LHCN-M2 (cell line): Measurements from ENCODE around the gene ATP6V1F. TPM values are rescaled to one million over a fixed set of nuclear protein-coding genes. Genes with fewer than 3 reads are reported as not detected.

Experiments used
- DNase-seq: peaks from one replicate; pipeline ENCODE4 v3.0.0-alpha.2; 2012; ENCODE audit warnings: low read depth
- total RNA-seq: library from RNA; depleted of rRNA; stranded (reverse); fragments of >200 nt; gene quantifications from 2 replicates; pipeline ENCODE4 v1.2.3, GENCODE V29; 2014

Gene ATP6V1F
- total RNA-seq, 1 experiment from 2014 or later: 211 TPM

DNA sequence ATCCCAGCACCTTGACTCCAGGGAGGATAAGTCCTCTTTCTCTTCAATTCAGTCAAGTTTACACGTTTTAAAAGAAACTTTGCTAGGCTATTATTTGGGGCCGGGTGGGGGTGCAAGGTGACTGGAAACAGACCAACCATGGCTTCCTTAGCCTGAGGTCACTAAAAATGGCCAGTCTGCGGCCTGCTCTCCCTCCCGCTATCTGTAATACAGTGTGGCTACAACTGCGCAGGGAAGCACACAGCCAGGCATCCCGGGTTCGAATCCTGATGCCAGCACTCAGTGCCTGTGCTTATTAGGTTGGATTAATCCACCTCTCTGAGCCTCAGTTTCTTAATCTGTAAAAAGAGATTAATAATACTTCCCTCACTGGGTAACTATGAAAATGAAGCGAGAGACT lies 19.5 kb downstream of the ATP6V1F start:
- DNase-seq: no peak

DNA sequence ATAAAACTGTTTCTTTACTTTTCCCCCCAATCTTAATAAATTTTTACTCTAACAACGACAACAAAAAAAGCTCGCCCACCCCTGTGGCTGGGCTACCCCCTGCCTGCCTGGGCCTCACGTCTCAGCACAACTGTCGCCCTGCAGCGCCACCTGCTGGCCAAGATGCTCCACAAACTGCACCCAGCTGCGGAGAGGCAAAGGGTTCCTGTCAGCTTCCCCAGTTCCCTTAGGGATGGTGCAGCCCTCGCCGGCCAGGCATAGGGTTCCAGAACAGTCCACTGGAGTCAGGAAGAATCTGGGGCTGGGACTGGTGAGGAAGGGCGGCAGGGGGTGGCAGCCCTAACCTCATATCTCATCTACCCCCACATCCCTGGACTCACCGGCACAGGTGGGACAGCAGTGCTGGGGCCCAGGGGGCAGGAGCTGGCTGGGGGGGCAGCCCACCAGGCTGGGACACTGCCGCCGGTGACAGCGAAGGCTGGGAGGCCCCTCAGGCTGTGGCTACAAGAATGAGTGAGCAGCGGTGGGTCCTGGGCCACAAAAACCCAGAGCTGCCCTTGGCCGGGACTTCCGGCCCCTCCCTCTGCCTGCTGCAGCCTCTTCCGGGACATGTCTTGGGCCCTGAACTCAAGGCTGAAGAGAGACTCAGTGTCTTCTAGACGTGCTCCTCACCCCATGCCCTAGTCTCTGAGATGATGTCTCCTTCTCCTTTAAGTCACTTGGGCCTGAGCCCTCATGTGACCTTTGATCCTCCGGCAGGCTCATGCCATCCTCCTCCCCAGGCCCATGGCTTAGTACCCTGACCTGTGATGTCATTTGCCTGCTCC lies 21.2 kb downstream of the ATP6V1F start:
- peak; percentile 67 for DNase-seq

DNA sequence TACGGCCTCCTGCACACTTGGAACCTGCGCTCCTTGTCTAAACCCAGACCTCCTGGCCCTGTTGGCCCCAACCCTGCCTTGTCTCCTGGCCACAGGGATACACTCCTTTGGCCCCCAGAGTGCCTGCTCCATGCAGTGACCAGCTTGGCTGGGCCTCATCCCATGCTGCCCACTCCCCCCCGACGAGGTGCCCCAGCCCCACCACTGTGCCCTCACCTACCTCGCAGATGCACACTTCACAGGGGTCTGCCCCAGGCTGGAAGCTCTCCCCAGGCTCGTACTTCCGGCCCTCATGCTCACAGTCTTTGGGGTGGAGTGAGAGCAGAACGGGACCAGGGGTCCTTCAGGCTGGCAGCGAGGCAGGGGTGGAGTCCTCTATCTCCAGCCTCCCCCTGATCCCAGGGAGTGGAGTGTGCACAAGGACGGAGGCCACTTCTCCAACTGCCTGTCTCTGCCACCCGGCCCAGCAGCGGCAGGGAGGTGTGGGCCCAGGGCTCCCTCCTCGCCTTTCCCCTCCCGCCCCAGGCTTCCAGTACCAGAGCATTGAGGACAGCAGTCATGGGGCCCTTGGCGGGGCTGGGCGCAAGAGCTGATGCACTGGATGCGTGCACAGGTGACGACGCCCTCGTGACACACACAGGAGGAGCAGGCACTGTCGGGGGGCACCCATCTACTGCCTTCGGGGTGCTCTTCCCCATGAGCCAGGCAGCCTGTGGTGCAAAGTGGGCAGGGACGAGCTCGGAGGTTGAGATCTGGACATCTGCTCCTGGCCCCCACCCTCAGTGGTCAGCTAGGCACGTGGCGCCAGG lies 22.1 kb downstream of the ATP6V1F start:
- no peak for DNase-seq

DNA sequence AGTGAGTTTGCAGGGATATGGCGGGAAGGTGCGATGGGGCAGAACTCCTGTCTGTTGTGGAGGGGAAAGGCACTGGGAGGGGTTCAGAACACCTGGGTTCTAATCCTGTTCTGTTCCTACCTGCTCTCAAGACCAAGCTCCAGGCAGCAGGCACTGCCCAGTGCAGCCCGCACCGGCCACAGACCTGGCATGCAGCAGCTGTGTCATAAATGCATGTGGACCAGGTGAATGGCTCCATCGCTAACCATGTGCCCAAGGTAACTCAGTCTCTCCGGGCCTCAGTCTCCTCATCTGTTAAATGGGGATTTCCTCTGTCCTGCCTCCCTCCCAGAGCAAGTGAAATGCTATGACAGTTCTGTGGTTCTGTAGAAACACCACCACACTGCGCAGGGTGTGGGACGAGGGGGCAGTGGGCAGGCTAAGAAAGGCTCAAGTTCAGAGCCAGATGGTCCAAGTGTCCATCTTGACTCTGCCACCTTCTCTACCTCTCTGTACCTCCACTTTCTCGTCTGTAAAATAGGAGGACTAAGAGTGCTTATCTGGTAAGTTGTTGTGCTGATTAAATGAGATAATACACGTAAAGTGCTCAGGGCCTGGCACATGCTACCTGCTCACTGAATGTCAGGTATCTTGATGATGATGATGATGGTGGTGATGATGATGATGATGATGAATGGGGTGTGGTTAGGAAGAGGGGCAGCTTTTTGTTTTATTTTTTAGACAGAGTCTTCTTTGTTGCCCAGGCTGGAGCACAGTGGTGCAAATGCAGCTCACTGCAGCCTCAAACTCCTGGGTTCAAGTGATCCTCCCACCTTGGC lies 22.9 kb downstream of the ATP6V1F start:
- no peak for DNase-seq

DNA sequence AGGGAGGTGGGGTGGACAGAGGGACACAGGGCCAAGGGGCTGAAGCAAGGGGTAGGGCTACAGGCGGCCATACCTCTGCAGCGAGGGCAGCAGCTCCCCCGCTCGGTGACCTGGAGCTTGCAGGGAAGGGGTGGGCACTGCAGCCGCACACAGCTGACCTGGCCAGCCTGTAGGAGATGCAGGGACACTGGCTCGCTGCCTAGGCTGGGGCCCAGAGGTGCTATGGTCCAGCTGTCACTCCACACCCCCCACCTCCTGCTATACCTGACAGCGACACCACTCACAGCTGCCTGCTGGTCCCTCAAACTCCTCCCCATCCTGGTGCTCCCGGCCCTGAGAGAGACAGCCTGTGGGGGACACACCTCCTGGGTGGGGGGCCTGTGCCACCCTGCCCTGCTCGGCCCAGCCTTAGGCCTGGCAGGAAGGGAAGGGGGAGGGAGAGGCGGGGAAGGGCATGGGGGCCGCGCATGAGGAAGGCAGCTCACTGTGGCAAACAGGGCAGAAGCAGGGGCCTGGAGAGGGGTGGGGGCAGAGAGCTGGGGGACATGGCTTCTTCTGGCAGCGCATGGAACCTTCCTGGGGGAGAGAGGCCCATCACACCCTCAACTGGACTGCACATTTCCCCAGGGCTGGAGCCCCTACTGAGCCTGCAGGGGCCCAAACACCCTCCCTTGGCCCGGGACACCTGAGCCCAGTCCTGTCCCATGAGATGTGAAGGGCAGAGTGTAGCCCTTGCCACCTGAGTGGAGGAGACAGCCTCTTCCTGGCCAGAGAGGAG lies 23.9 kb downstream of the ATP6V1F start:
- DNase-seq: no peak

DNA sequence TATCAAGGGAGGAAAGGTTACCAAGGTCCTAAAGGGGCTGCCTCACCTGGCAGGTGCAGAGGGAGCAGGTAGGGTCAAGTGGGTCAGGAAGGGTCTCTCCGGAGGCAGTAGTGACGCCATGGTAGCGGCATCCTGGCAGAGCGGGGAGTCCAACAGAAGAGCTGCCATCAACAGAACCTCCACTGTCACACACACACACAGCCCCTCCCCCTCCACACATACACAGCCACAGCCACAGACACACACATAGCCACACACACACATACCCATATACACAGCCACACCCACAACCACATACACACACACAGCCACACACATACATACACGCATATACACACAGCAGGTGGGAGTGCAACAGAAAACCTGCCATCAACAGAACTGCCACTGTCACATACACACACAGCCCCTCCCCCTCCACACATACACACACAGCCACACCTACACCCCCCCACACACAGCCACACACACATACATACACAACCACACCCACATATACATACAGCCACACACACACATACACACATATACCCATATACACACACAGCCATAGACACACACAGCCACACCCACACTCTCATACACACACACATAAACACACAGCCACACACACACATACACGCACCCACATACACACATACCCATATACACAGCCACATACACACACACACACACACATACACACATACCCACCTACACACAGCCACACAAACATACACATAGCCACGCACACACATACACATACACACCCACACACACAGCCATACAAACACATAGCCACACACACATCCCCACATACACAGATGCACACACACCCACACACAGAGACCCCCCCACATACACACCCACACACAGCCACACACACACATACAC lies 24.7 kb downstream of the ATP6V1F start:
- no peak for DNase-seq

DNA sequence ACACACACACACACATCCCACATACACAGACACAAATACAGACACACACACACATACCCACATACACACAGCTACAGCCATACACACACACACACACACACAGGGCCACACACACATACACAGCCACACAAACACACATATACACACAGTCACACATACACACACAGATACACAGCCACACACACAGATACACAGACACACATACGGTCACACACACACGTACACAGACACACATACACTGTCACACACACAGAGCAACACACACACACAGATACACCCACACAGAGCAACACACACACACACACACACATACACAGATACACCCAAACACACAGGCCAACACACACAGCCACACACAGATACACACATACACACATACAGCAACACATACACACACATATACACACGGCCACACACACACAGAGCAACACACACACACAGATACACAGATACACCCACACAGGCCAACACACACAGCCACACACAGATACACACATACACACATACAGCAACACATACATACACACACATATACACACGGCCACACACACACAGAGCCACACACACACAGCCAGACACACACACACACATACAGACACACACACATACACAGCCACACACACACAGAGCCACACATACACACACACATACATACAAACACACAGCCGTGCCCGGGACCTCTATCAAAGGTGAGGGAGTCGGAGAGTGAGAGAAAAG lies 25.5 kb downstream of the ATP6V1F start:
- DNase-seq: no peak

DNA sequence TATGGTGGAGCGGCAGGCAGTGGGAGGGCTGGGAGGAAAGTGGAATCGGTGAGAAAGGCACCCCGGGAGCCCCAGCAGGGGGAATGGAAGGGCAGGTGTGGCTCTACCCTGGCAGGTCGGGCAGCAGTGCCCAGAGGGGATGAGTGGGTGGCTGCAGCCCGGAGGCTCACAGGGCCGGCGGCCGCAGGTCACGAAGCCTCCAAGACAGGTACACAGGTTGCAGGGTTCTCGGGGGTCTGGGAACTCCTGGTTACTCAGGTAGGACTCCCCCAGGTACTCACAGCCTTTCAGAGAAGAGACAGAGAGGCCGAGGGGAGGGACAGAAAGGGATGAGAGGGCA lies 26.1 kb downstream of the ATP6V1F start:
- no peak for DNase-seq

DNA sequence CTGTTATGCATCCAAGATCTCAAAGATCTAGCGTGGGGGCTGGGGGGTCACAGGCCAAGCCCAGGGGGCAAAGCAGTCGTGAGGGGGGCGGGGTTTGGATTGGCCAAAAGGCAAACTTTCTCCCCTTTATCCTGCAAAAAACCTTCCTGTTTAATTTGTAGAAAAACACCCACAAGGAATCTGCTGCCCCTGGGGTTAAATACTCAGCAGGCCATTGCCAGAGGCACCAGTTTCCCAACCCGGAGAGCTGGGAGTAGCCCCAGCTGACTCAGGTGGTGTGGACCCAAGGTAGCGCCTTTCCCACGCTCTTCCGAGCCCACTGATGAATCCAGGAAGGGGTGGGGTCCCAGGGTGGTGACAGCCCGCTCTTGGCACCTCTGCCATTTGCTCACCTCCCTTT lies 26.5 kb downstream of the ATP6V1F start:
- DNase-seq: no peak

DNA sequence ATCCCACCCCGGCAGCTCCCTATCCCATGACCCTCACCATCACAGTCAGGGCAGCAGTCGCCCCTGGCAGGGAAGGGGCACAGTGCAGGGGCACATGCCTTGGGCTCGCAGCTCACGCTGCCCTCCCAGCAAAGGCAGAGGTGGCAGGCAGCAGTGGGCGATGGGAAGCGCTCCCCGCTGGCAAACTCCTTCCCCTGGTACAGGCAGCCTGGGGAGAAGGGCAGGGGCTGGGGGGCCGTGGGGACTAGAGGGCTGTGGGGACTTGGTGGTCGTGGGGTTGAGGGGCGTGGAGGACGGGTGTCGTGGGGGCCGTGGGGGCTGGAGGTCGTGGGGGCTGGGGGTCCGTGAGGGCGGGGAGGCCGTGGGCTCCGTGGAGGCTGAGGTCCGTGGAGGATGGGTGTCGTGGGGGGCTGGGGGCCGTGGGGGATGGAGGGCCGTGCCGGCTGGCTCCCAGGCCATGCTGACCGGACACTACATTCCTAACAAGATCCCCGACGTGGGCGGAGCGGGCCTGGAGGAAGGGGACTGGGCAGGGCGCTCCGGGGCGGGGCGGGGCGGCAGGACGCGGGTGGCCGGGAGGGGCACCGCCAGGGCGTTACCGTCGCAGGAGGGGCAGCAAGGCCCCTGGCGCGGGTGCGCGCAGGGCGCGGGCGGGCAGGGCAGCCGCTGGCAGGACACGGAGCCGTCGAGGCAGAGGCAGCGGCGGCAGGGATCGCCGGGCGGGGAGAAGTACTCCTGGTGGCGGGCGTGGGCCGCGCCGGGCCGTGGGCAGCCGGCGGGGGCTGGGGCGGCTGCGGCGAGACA lies 27.9 kb downstream of the ATP6V1F start:
- DNase-seq: no peak

DNA sequence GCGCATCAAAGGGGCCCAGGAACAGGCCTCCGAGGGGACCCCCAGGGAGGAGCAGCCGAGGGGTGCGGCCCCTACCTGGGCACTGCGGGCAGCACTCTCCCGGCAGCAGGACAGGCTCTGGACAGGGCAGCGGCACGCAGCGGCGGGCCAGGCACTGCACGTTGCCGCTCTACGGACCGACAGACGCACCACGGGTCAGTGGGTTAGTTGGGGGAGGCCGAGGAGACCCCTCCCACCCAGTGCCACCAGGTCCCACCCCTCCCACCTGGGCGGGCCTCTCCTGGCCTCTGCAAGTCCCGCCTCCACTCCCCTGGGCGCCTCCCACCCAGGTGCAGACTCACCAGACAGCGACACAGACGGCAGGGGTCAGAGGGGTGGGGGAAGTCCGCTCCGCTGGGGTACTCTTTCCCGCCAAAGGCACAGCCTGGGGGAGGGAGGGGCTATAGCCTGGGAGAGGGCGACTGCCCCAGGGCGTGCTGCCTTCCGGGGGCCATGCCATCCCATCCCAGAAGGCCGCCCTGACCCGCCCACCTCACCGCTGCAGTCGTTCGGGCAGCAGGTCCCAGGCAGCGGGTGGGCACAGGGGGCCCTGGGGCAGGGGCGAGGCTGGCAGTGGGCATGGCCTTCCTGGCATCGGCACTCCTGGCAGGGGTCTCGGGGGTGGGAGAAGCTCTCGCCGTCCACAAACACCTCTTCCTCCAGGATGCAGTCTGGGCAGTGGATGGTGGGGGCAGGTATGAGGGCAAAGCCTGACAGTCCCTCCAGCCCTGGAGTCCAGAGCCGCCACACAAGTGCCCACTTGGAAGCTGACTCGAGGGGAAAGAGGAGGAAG lies 28.7 kb downstream of the ATP6V1F start:
- no peak for DNase-seq

DNA sequence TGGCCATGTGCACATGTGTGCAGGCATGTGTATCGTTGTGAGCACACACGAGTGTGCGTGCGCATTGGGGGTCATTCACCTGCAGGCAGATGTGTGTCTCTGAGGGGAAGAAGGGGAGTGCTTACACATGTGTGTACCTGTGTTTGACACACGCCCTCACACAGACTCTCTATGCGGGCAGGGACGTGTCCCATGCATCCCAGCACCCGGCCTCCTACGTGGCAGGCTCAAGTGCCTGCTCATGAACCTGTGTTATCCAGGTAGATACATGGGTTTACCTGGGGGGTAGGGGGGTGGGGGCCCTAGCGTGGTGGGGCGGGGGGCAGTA lies 29.2 kb downstream of the ATP6V1F start:
- DNase-seq: no peak

DNA sequence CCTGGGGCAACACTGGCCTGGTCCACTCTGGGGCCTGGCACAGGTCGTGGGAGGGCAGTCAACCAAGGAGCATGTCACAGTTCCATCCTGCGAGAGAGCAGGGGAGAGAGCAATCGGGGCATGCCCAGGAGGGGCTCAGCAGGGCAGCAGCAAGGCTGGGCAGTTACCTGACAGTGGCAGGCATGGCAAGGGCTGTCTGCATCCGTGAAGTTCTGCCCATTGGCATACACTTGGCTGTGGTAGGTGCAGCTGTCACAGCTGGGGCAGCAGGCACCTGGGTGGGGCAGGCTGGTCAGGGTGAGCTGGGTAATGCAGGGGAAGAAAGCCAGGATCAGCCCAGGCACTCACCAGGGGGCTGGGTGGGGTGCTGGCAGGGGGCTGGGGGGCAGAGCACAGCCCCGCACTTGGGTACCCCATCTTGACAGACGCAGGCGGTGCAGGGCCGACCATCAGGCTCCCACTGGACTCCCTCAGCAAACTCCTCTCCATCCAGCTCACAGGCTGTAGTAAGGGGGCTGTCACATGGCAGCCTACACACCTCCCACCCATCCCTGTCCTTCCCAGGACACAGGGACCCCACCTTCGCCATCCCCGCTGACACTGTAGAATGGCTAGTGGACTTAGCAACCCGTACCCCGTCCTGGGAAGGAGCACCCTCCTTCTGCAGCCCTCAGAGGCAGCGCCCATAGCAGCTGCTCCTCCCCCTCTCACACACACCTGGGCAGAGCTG lies 30.0 kb downstream of the ATP6V1F start:
- DNase-seq: no peak

DNA sequence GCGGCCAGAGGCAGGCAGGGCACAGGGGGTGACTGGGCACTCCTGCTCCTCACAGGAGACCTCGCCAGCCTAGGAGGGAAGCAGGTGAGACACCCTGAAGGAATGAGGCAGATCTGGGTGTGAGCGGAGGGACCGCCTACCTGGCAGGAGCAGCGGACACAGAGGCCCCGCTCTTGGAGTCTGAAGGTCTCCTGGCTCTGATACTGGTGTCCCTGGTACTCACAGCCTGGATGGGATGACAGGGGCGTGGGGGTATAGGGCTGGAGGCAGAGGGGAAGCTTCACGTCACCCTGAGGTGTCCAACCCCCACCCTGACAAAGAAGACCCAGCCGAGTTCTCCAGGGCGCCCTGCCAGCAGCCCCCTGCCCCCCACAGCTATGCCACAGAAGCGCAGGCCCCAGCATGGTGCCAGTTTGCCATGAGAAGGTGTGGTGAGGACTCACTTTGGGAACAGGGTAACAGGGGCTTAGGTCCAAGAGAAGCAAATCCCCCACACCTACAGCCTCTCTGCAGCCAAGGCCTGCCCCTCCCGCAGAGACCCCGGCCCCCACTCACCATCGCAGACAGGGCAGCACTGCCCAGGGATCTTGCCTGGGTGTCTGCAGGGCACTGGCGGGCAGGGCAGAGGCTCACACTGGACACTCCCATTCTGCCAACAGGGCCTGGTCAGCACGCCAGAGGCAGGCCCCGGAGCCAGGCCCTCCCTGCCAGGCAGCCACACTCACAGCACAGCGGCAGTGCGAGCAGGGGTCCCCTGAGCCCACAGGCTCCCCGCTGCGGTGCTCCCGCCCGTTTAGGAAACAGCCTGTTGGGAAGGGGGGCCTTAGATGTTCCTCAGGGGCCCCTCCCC lies 30.8 kb downstream of the ATP6V1F start:
- no peak for DNase-seq

DNA sequence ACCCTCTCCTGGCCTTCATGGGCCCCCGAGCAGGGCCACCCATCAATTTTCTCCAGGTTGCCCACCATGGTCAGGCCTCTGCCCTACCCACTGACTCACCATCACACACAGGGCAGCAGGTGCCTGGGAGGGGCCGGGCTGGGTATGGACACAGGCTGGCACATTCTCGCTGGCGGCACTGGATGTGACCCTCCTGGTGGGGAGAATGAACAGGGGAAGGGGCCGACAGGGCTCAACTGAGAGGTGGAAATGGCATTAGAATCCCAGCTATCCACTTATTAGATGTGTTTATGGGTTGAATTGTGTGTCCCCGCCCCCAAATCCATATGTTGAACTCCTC lies 31.4 kb downstream of the ATP6V1F start:
- DNase-seq: no peak

DNA sequence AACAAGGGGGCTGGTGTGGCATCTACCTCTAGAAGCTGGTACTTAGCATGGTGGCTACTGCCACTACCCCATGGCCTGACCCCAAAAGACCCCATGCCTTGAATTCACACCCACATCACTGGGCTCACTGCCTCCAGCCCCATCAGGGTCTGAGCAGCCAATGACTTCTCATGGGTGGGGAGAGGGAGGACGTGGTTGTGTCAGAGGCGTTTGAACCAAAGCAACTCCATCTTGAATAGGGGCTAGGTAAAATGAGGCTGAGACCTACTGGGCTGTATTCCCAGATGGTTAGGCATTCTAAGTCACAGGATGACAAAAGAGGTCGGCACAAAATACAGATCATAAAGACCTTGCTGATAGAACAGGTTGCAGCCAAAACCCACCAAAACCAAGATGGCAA lies 32.7 kb downstream of the ATP6V1F start:
- no peak for DNase-seq

DNA sequence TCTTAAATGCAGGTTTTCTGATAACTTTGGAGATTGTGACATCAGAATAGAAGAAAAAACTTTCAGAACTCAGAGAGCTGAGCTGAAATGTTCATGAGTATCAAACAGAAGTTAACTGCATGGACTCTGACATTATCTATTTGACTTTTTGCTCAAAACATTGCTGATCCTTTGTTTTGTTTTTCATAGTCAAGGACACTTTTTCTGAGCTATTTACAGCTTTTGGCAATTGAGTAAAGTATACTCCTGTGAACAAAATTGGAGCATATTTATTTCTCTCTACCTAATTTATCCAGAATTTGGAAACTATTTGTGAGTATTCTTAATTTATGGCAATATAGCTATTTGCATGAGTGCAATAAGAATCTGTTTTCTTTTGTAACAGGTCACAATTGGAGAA lies 36.7 kb downstream of the ATP6V1F start:
- DNase-seq: no peak
